Mammary epithelial cell (primary cell): ENCODE measurements around the gene PARP9.

ENCODE experiments used
- CTCF ChIP-seq, 2 donors: IDR thresholded peaks in 1 of 2; conservative IDR thresholded peaks in 1 of 2; 2 replicates each; pipeline ENCODE4 v1.5.1; 2011 to 2012; ENCODE audit warnings: inconsistent platforms in 2 of 2, low read length in 2 of 2, mild to moderate bottlenecking in 2 of 2, control low read depth in 1 of 2, low read depth in 1 of 2; ENCODE audit not compliant: insufficient read depth in 1 of 2; ENCODE audit errors: extremely low read depth in 1 of 2
- EZH2 ChIP-seq: IDR thresholded peaks from 2 replicates; pipeline ENCODE4 v1.6.1; 2012; ENCODE audit warnings: low read length, inconsistent platforms, borderline replicate concordance

- TF ChIP-seq CTCF (conservative IDR thresholded peaks at IDR 0.05 in 1 of 2, IDR thresholded peaks at IDR 0.05 in 1 of 2; ENCODE audit: extremely low read depth in 1 of 2, insufficient read depth in 1 of 2, low read depth in 1 of 2, low read length in 2 of 2) (no peak), EZH2 (no peak)
Observed at GRCh38 chr3:122586773-122587485, 22.8 kb upstream of the PARP9 start.
